ENCODE results near the gene UROC1. TPM values are rescaled to one million over a fixed set of nuclear protein-coding genes. Genes with fewer than 3 reads are reported as not detected.

UROC1 gene
- total RNA-seq, result not detected in 2 replicates

GRCh38 chr3:126517291-126517951 is at the start of gene UROC1:
UROC1 (minus strand) TSS chr3:126517773; CDS start chr3:126517719, 54 bp downstream.

DNA sequence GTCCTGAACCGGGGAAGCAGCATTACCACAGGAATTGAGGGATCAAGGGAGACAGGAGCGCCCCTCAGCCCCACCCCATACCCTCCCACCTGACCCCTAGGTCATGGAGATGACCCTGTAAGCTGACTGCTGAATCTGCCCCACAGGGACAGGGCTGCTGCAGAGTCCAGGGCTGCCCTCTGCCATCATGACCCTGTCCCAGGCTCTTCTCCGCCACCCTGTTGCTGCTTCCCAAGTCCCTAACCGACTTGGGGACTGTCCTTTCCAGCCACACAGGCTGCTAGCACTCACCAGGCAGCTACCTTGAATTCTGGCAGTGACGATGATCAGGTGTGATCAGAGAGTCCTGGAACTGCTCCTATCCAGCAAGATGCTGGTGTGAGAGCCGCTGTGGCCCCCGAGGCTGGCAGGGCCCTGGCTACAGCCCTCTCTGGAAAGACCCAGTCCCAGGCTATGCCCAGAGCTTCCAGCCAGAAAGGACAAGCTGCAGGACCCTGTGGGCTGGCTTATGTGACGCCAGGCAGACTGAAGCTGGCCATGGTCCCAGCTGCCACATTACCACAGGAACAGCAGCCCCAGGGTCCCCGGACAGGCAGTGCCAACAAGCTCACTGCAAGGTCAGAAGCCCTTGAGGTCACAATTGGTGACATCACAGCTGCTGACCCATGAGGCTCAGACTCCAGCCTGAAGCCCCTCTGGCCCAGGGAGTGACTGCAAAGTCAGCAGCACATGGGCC is 40.9 kb upstream of the UROC1 start, which contains the start of gene C3orf22:
TSS of gene C3orf22 (minus strand) at position 597 of the 736 bp plus-strand sequence. CDS start 5,542 bp downstream, outside the sequence.

GRCh38 chr3:126523745-126524428 is 6.3 kb upstream of the UROC1 start, which contains the start of gene CHST13:
CHST13 (plus strand) TSS chr3:126524155; CDS start chr3:126524333, 178 bp downstream.

DNA sequence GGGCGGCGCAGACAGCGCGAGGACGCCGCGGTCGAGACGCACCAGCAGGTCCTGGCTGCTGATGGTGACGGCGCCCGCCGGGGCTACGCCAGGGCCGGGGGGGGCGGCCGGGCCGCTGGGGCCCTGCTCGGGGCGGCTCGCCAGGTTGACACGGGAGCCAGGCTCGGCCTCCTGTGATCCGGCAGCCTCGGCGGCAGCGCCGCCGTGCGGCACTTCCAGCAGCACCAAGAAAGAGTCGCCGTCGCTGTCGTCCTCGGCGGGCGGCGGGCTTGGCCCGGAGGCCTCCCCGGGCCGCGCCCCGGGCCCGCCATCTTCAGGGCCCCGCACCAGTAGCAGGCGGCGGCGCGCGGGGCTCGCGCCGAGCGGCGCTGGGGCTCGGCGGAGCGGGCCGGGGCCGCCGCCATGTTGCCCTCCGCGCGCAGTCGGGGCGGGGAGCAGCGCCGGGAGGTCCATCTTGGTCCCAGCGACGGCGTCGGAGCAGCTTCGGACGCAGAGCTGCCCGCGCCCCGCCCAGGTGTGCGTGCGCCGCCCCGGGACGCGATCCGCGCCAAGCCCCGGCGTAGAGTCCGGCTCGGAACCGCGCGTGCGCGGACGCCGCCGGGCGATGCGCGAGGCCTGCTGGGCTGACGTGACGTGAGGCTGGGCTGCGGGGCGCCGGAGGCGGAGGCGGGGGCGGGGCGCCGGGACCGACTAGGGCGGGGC is 42.0 kb downstream of the UROC1 start, which contains the start of gene ZXDC:
TSS of gene ZXDC (minus strand) at position 479 of the 702 bp plus-strand sequence. CDS start at position 453, 26 bp downstream.

Small RNA genes within 50 kb of the gene (small RNA-seq; reads per million reads assigned to genes)
- gene RNA5SP138, result not detected

Other genes starting within 250 kb of the UROC1 start
- 1.2 and 1.8 TPM in 2 replicates for gene KLF15, start 160.4 kb downstream of the UROC1 start, total RNA-seq
- not detected in 2 replicates for gene CFAP100, start 122.9 kb downstream of the UROC1 start, total RNA-seq
- 20.5 and 23.1 TPM in 2 replicates for gene ZXDC, start 41.9 kb downstream of the UROC1 start, total RNA-seq
- not detected in 2 replicates for gene CHST13, start 6.4 kb upstream of the UROC1 start, total RNA-seq
- gene C3orf22, start 41.2 kb upstream of the UROC1 start, total RNA-seq, result not detected in 2 replicates
- gene TXNRD3, start 137.4 kb upstream of the UROC1 start, total RNA-seq, result 6.9 and 9.8 TPM in 2 replicates
- 6.8 and 7.6 TPM in 2 replicates for gene CHCHD6, start 186.5 kb upstream of the UROC1 start, total RNA-seq